Endothelial cell (in vitro differentiated cells): ENCODE measurements around the gene RAB8B. TPM values are rescaled to one million over a fixed set of nuclear protein-coding genes. Genes with fewer than 3 reads are reported as not detected.
A peak's percentile ranks its signal among the peaks of the same experiment; 100 is the strongest.

ENCODE experiments used
- DNase-seq: peaks from one replicate; pipeline ENCODE4 v3.0.0; 2021; ENCODE audit warnings: low spot score
- H3K27ac Mint-ChIP-seq: one replicate; pipeline ENCODE4 v1.8.0; 2021; ENCODE audit warnings: mixed read lengths, inconsistent platforms; ENCODE audit not compliant: unreplicated experiment
- H3K27me3 Mint-ChIP-seq: one replicate; pipeline ENCODE4 v1.8.0; 2021; ENCODE audit warnings: mild to moderate bottlenecking, moderate library complexity, mixed read lengths, inconsistent platforms; ENCODE audit not compliant: unreplicated experiment
- H3K36me3 Mint-ChIP-seq: one replicate; pipeline ENCODE4 v1.8.0; 2021; ENCODE audit warnings: mild to moderate bottlenecking, low read depth, mixed read lengths, inconsistent platforms; ENCODE audit not compliant: unreplicated experiment
- H3K4me1 Mint-ChIP-seq: one replicate; pipeline ENCODE4 v1.8.0; 2021; ENCODE audit warnings: mild to moderate bottlenecking, mixed read lengths, inconsistent platforms; ENCODE audit not compliant: unreplicated experiment
- H3K4me3 Mint-ChIP-seq: one replicate; pipeline ENCODE4 v1.8.0; 2021; ENCODE audit warnings: mild to moderate bottlenecking, mixed read lengths, inconsistent platforms; ENCODE audit not compliant: unreplicated experiment
- H3K9me3 Mint-ChIP-seq: one replicate; pipeline ENCODE4 v1.8.0; 2021; ENCODE audit warnings: mixed read lengths, inconsistent platforms; ENCODE audit not compliant: unreplicated experiment
- CTCF ChIP-seq: fragments of 200-600 bp; sonication (generic); IDR thresholded peaks from one replicate; pipeline ENCODE4 v1.5.0; 2021; ENCODE audit warnings: antibody characterized with exemption; ENCODE audit not compliant: unreplicated experiment
- total RNA-seq: library from RNA; stranded (reverse); fragmentation: NEBNext Ultra II Directional; extraction: Animal tissue kit (Norgen Biotek cat#: 25700); gene quantifications from one replicate; pipeline ENCODE4 v1.2.1, GENCODE V29; 2021; ENCODE audit not compliant: unreplicated experiment

The RAB8B gene
- total RNA-seq, 1 donor from 2014 or later, result 92.9 TPM

- Mint-ChIP-seq H3K4me1 (peaks cover 26% of the 10 kb centered on the region), H3K36me3 (no peaks in the 10 kb centered on the region), H3K4me3 (peak overlapping the region; percentile 95), H3K9me3 (no peaks in the 10 kb centered on the region), H3K27ac (peak overlapping the region; percentile 53), H3K27me3 (peaks cover 11% of the 10 kb centered on the region)
- TF ChIP-seq CTCF, result no peak
- DNase-seq, result no peak
These were observed 1.0 kb upstream of the RAB8B start for GRCh38 chr15:63188247-63188925.

- TF ChIP-seq CTCF, result no peak
These were observed 749 bp downstream of the RAB8B start for GRCh38 chr15:63189941-63190768.

GRCh38 chr15:63190769-63191649 lies 1.6 kb downstream of the RAB8B start:
- DNase-seq, result no peak
- Mint-ChIP-seq H3K27me3 (peaks cover 12% of the 10 kb centered on the region), H3K36me3 (no peaks in the 10 kb centered on the region), H3K4me3 (peak overlapping the region; percentile 93), H3K9me3 (no peaks in the 10 kb centered on the region), H3K4me1 (peaks cover 46% of the 10 kb centered on the region), H3K27ac (no peak overlapping the region)
- no peak for TF ChIP-seq CTCF

More at GRCh38 chr15:63189941-63190768, 749 bp downstream of the RAB8B start:
- H3K4me1 Mint-ChIP-seq, result peaks cover 38% of the 10 kb centered on the region
- H3K9me3 Mint-ChIP-seq, result no peaks in the 10 kb centered on the region
- H3K27ac Mint-ChIP-seq, result peak overlapping the region; percentile 67
- H3K36me3 Mint-ChIP-seq, result no peaks in the 10 kb centered on the region
- no peak for DNase-seq
- H3K27me3 Mint-ChIP-seq, result peaks cover 11% of the 10 kb centered on the region
- peak overlapping the region; percentile 93 for H3K4me3 Mint-ChIP-seq

GRCh38 chr15:63191895-63192618 lies 2.7 kb downstream of the RAB8B start:
- Mint-ChIP-seq H3K27me3 (peaks cover 12% of the 10 kb centered on the region), H3K9me3 (no peaks in the 10 kb centered on the region), H3K4me3 (peak overlapping the region; percentile 59), H3K36me3 (no peaks in the 10 kb centered on the region), H3K27ac (peak overlapping the region; percentile 34), H3K4me1 (peaks cover 55% of the 10 kb centered on the region)
- no peak for TF ChIP-seq CTCF
- no peak for DNase-seq
